ENCODE data around the gene INTS11. TPM values are rescaled to one million over a fixed set of nuclear protein-coding genes. Genes with fewer than 3 reads are reported as not detected.
A peak's percentile ranks its signal among the peaks of the same experiment; 100 is the strongest.

INTS11 gene
- total RNA-seq, 2 donors from 2014 or later, result 97.3 to 178 TPM

- Histone ChIP-seq H3K9me3 (no peaks in the 10 kb centered on the region), H3K27me3 (replicated peaks; ENCODE audit: insufficient read depth) (no peaks in the 10 kb centered on the region), H3K4me3 (no peak overlapping the region), H3K27ac (no peak overlapping the region), H3K4me1 (replicated peaks) (peaks cover 4% of the 10 kb centered on the region), H3K36me3 (no peaks in the 10 kb centered on the region)
- intact Hi-C loops (cut with DNase I), result no loop called here
- WGBS, result 65% methylated on average over 15 of the region's 15 CpGs
- TF ChIP-seq CTCF (IDR thresholded peaks at IDR 0.05) (peak in 3 of 4 experiments; percentile 47 to 78 (median 70)), POLR2AphosphoS5 (IDR thresholded peaks at IDR 0.05) (no peak), POLR2A (IDR thresholded peaks at IDR 0.05) (no peak)
- DNase-seq (ENCODE audit: low spot score), result peak; percentile 47
Observed at GRCh38 chr1:1290238-1290731, 34.2 kb downstream of the INTS11 start.

GRCh38 chr1:1287288-1288110 is 37.0 kb downstream of the INTS11 start:
- Histone ChIP-seq H3K9me3 (no peaks in the 10 kb centered on the region), H3K27ac (no peak overlapping the region), H3K4me1 (replicated peaks) (peaks cover 4% of the 10 kb centered on the region), H3K27me3 (replicated peaks; ENCODE audit: insufficient read depth) (peaks cover 3% of the 10 kb centered on the region), H3K36me3 (no peaks in the 10 kb centered on the region), H3K4me3 (no peak overlapping the region)
- no peak for TF ChIP-seq POLR2AphosphoS5 (IDR thresholded peaks at IDR 0.05)
- TF ChIP-seq CTCF (IDR thresholded peaks at IDR 0.05), result no peak
- TF ChIP-seq POLR2A (IDR thresholded peaks at IDR 0.05), result no peak
- intact Hi-C loops (cut with DNase I), result no loop called here
- DNase-seq (ENCODE audit: low spot score), result no peak
- WGBS, result 86% methylated on average over 34 of the region's 46 CpGs

- WGBS, result 46% methylated on average over 37 of the region's 50 CpGs
- no peak for DNase-seq (ENCODE audit: low spot score)
Observed at GRCh38 chr1:1286313-1287261, 37.9 kb downstream of the INTS11 start.

GRCh38 chr1:1285611-1286311 is 38.7 kb downstream of the INTS11 start:
- TF ChIP-seq POLR2A (IDR thresholded peaks at IDR 0.05) (no peak), CTCF (IDR thresholded peaks at IDR 0.05) (no peak), POLR2AphosphoS5 (IDR thresholded peaks at IDR 0.05) (no peak)
- H3K27ac ChIP-seq, result no peak overlapping the region
- no peak overlapping the region for H3K4me3 ChIP-seq
- intact Hi-C loops (cut with DNase I), result no loop called here
- no peaks in the 10 kb centered on the region for H3K4me1 ChIP-seq (replicated peaks)
- no peak for DNase-seq (ENCODE audit: low spot score)
- peaks cover 3% of the 10 kb centered on the region for H3K27me3 ChIP-seq (replicated peaks; ENCODE audit: insufficient read depth)
- no peaks in the 10 kb centered on the region for H3K9me3 ChIP-seq
- H3K36me3 ChIP-seq, result no peaks in the 10 kb centered on the region
- 59% methylated on average over 37 of the region's 37 CpGs for WGBS

More at GRCh38 chr1:1286313-1287261, 37.9 kb downstream of the INTS11 start:
- TF ChIP-seq POLR2AphosphoS5 (IDR thresholded peaks at IDR 0.05) (no peak), POLR2A (IDR thresholded peaks at IDR 0.05) (no peak), CTCF (IDR thresholded peaks at IDR 0.05) (no peak)
- Histone ChIP-seq H3K36me3 (no peaks in the 10 kb centered on the region), H3K27ac (no peak overlapping the region), H3K9me3 (no peaks in the 10 kb centered on the region), H3K4me3 (no peak overlapping the region), H3K4me1 (replicated peaks) (peaks cover 4% of the 10 kb centered on the region), H3K27me3 (replicated peaks; ENCODE audit: insufficient read depth) (peaks cover 3% of the 10 kb centered on the region)
- intact Hi-C loops (cut with DNase I), result no loop called here

Measured in prostate gland (tissue), 2 donors.